ENCODE measurements around the gene TMEM208. TPM values are rescaled to one million over a fixed set of nuclear protein-coding genes. Genes with fewer than 3 reads are reported as not detected.

Gene TMEM208
- total RNA-seq (2022), result 44.4 and 55.5 TPM in 2 replicates
- percentile 83 among the genes with signal in this experiment for Bru-seq, nascent RNA
- BruChase-seq, experiment 1, labeled RNA remaining after a 6-hour chase, result percentile 91 among the genes with signal in this experiment
- BruChase-seq, experiment 2, labeled RNA remaining after a 2-hour chase, result percentile 79 among the genes with signal in this experiment
- long read RNA-seq, transcript TMEM208-201 (6 exons, 793 nt), result major isoform, 44 of 66 reads
- long read RNA-seq, transcript TMEM208-203 (6 exons, 775 nt), result minor isoform, 12 of 66 reads
- long read RNA-seq, partial matches to known transcripts, result 4 of 66 reads
- long read RNA-seq, other reads (novel, unspliced or antisense), result 4 of 66 reads

DNA sequence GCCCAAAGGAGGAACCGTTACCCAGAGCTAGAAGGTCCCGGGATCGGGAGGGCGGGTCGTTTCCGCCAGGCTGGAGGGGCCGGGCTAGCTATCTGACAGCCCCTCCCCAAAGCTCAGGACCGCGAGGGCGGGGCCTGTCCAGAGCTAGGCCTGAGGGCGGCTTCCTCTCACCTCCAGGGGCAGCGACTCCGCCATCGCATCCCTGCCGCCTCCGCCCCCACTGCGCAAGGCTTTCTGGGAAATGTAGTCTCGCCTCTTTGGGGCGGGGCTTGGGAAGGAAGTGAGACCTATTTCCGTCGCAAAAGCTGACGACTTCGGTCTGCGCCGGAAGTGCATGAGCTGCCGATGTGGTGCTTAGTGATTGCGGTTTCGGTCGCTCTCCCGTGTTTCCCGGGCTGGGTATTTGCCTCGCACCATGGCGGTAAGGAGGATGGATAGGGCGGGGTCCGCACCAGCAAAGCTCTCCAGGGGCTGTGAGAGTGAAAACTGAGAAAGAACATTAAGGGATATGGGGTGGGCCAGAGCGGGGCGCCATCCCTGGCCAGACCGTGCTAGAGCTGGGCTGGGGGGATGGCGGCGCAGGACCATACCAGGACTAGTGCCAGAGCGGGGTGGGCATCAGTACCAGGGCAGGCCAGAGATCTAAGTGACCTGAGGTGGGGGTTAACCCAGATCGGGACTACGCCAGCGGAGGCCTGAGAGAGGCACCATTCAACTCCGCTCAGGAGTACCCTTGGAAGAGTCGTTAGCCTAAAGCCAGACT lies at the start of gene TMEM208:
Gene TMEM208 (plus strand): TSS at position 327 of the 763 bp plus-strand sequence. CDS start 89 bp downstream, at position 416.
- intact Hi-C loops (cut with micrococcal nuclease), result loop anchor here (2.0 kb wide), 2 partner anchors 20 to 28 kb away; partner anchors contain the start of genes ELMO3 and FHOD1
- peak within 1 kb of the TSS; percentile 99 for H3K27ac Mint-ChIP-seq (ENCODE audit: low read depth, unreplicated experiment)
- no peaks in the 10 kb centered on the region for H3K9me3 Mint-ChIP-seq (ENCODE audit: unreplicated experiment)
- TF ChIP-seq CTCF (IDR thresholded peaks at IDR 0.05; ENCODE audit: unreplicated experiment), result no peak
- peak; percentile 99 for DNase-seq (ENCODE audit: unreplicated experiment)
- peaks cover 34% of the 10 kb centered on the region for H3K36me3 Mint-ChIP-seq (ENCODE audit: insufficient read depth, unreplicated experiment)
- peak within 1 kb of the TSS; percentile 99 for H3K4me3 Mint-ChIP-seq (ENCODE audit: unreplicated experiment)
- TSS peak; percentile 36 for BruUV-seq (replicated peaks)
- no peaks in the 10 kb centered on the region for H3K27me3 Mint-ChIP-seq (ENCODE audit: insufficient read depth, unreplicated experiment)
- POLR2A ChIA-PET, result interaction anchor here (0.8 to 5.2 kb wide), 18 partner anchors 8 to 347 kb away, joined by 3 to 87 read pairs (median 6); partner anchors contain the start of genes ATP6V0D1, CTCF, ELMO3 and FHOD1
- CTCF ChIA-PET, result interaction anchor here (0.6 to 3.1 kb wide), 21 partner anchors 9 to 408 kb away, joined by 3 to 16 read pairs (median 4); partner anchors contain the start of gene NOL3
- peaks cover 21% of the 10 kb centered on the region for H3K4me1 Mint-ChIP-seq (ENCODE audit: insufficient read depth, unreplicated experiment)

DNA sequence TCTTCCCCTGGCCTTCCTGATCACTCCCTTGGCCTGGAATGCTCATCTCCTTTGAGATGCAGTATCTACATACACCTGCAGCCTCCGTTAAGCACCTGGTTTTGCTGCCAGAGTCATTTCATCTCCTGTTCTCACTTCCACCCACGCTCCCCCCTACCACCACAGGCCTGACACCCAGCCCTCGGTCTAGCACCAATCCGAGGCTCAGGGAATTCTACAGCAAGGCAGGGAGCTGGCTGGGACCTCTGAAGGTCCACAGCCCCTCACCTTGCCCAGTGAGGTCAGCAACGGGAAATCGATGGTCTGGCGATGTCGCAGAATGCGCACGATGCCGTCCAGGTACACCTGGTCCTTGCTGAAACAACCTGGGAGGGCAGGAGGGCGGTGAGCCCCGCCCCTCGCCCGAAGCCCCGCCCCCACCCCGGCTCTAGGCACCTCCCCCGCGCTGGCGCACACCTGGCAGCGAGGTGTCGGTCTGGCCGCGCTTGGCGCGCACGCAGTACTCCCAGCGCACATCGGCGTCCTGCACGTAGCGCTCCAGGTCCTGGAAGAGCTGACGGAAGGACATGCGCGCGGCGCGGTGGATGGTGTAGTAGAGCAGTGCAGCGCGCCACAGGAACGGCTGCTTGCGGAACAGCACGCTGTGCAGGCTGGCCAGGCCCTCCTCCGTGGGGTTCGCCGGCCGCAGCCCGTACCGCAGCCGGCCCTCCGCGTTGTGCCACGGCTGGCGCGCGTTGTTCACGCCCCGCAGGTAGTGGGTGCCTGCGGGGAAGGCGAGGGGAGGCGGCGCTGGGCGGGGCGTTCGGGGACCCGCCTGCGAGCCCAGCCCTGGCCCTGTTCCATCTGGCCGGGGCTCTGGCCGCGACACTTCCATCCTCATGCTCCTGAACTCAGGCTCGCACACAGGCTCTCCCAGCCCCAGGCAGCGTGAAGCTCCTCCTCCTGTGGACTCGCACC lies 48.9 kb upstream of the TMEM208 start:
- BruUV-seq (replicated peaks), result no TSS peak
- TF ChIP-seq CTCF (IDR thresholded peaks at IDR 0.05; ENCODE audit: unreplicated experiment), result no peak
- ChIA-PET POLR2A (interaction anchor here (0.5 to 6.5 kb wide), 11 partner anchors 8 to 369 kb away, joined by 3 to 94 read pairs (median 6); partner anchors contain the start of genes E2F4, FBXL8, NOL3 and TMEM208), CTCF (interaction anchor here (0.5 to 1.2 kb wide), 5 partner anchors 21 to 393 kb away, joined by 3 to 4 read pairs (median 3); partner anchors contain the start of gene ELMO3)
- Mint-ChIP-seq H3K4me3 (ENCODE audit: unreplicated experiment) (peak overlapping the region; percentile 67), H3K4me1 (ENCODE audit: insufficient read depth, unreplicated experiment) (peaks cover 39% of the 10 kb centered on the region), H3K36me3 (ENCODE audit: insufficient read depth, unreplicated experiment) (peaks cover 26% of the 10 kb centered on the region), H3K27ac (ENCODE audit: low read depth, unreplicated experiment) (peak overlapping the region; percentile 17), H3K27me3 (ENCODE audit: insufficient read depth, unreplicated experiment) (no peaks in the 10 kb centered on the region), H3K9me3 (ENCODE audit: unreplicated experiment) (no peaks in the 10 kb centered on the region)
- intact Hi-C loops (cut with micrococcal nuclease), result no loop called here
- DNase-seq (ENCODE audit: unreplicated experiment), result peak; percentile 88

DNA sequence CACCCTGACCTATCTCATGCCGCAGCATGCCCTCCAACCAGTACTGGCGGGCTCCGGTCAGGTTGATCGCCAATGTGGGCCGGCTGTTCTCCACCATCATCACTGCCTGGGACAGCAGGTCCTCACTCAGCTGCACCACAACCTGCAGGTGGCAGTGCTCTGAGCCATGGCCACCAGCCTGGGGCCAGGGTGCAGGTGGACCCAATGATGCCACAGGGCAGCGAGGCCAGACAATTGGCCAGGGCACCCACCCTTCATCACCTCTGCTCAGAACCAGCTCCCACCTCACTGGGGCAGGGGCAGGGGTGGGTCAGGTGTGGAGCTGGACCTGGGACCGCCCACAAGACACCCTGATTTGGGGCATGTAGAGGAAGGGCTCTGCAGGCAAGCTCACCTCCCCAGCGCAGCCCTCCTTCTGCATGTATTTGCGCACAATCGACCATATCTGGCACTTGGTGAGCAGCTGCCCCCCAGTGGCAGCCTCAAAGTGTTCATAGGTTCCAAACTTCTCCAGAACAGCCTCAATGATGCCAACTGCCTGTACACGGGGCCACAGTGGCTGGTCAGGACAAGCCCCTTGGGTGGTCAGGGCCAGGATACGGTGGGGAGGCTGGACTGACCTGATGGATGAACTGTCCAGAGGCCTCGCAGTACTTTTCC lies 47.4 kb upstream of the TMEM208 start:
- Mint-ChIP-seq H3K4me1 (ENCODE audit: insufficient read depth, unreplicated experiment) (peaks cover 31% of the 10 kb centered on the region), H3K4me3 (ENCODE audit: unreplicated experiment) (no peak overlapping the region), H3K36me3 (ENCODE audit: insufficient read depth, unreplicated experiment) (peaks cover 26% of the 10 kb centered on the region), H3K27ac (ENCODE audit: low read depth, unreplicated experiment) (no peak overlapping the region), H3K9me3 (ENCODE audit: unreplicated experiment) (no peaks in the 10 kb centered on the region), H3K27me3 (ENCODE audit: insufficient read depth, unreplicated experiment) (no peaks in the 10 kb centered on the region)
- DNase-seq (ENCODE audit: unreplicated experiment), result no peak
- intact Hi-C loops (cut with micrococcal nuclease), result loop anchor here (5.0 kb wide), 1 partner anchor 282 kb away; no protein-coding TSS in a partner anchor
- ChIA-PET CTCF (no interaction called here), POLR2A (interaction anchor here (0.7 to 1.7 kb wide), 4 partner anchors 10 to 237 kb away, joined by 3 to 6 read pairs (median 3); partner anchors contain the start of gene NOL3)
- BruUV-seq (replicated peaks), result no TSS peak
- peak; percentile 2 for TF ChIP-seq CTCF (IDR thresholded peaks at IDR 0.05; ENCODE audit: unreplicated experiment)
